CD1c-positive myeloid dendritic cell (primary cell): ENCODE measurements around the gene SLC13A3.

Source experiments
- DNase-seq: peaks from one replicate; pipeline ENCODE4 v3.0.0-alpha.2; 2016; ENCODE audit errors: extremely low spot score

Gene SLC13A3

GRCh38 chr20:46575937-46576461, 75.3 kb downstream of the SLC13A3 start:
- no peak for DNase-seq

DNA sequence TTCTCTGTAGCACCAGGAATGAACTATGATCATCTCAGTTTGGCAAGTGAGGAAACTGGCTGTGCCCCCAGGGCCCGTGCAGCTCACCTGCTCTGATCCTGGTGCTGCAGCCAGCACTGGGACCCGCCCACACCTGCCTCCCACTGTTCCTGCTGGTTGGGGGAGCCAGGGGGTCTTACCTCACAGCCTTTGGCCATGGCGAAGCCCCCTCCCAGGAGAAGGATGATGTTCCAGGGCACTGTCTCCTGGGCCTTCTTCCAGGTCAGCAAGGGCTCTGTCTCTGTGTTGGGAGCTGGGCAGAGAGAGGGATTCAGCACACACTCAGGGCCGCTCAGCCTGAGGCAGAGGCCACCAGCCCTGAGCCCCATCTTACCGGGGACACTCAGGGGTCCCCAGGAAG, 75.9 kb downstream of the SLC13A3 start:
- no peak for DNase-seq

DNA sequence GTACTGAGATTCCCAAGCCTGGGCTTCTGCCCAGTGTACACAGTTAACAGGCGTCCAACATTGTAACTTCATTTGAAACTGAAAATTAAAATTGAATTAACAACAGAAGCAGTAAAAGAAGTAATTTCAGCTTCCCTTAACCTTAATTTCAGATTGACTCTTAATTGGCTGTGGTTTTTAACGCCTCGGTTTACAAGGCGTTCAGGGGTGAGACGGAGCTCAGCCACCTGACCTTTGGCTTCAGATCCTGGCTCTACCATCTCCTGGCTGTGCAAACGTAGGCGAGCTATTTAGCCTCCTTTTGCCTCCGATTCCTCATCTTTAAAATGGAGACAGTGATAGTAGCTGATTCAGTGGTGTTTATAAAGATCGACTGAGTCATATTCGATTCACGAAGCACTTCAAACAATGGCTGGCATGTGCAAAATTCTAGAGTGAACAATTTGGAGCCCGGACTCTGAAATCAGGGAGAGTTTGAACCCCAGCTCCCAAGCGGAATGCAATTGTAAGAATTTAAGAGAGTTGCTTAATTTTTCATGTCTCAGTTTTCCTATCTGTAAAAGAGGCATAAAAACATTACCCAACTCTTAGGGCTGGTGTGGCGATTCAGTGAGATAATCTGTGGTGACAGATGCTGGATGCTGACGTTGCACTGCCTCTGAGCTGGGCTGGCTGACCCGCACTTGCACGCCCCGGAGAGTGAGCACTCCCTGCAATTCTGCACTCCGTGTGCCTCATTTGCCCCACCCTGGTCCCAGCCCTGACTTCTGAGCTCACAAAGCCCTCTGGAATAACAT, 77.3 kb downstream of the SLC13A3 start:
- no peak for DNase-seq

GRCh38 chr20:46573234-46573633, 78.0 kb downstream of the SLC13A3 start:
- no peak for DNase-seq

DNA sequence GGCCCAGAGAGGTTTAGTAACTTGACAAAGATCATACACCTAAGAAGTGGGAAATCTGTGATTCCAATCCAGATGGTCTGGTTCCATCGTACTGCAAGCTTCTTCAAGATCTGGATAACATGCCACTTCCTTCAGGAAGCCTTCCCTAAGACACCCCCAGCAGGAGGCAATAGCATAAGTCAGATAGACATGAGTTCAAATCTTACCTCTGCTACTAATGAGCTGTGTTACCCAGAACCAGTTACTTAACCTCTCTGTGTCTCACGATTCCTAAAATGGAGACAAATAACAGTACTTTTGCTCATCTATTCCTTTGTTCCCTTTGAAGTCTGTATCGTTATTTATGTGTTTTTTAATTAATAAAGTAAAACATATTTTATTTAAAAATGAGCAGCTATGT, 78.5 kb downstream of the SLC13A3 start:
- DNase-seq = no peak

GRCh38 chr20:46572153-46572552, 79.1 kb downstream of the SLC13A3 start:
- no peak for DNase-seq

DNA sequence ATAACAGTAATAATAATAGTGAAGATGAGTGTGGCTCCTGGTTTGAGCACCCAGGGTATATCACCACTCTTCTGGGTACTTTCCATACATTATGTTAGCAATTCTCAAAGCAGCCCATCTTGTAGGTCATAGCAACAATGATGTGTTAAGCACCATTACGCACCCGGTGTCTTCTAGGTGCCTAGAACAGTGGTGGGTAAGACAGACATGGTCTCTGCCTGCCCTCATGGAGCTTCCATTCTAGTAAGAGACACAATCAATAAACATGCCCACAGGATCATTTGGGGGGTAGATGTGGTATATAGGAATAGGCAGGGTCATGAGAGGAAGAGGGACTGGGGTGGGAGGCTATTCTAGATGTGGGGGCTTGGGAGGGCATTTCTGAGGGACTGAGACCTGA, 79.8 kb downstream of the SLC13A3 start:
- no peak for DNase-seq

- DNase-seq = no peak
Observed at GRCh38 chr20:46570956-46571355, 80.3 kb downstream of the SLC13A3 start.

- DNase-seq = no peak
Observed at GRCh38 chr20:46569961-46570360, 81.3 kb downstream of the SLC13A3 start.

DNA sequence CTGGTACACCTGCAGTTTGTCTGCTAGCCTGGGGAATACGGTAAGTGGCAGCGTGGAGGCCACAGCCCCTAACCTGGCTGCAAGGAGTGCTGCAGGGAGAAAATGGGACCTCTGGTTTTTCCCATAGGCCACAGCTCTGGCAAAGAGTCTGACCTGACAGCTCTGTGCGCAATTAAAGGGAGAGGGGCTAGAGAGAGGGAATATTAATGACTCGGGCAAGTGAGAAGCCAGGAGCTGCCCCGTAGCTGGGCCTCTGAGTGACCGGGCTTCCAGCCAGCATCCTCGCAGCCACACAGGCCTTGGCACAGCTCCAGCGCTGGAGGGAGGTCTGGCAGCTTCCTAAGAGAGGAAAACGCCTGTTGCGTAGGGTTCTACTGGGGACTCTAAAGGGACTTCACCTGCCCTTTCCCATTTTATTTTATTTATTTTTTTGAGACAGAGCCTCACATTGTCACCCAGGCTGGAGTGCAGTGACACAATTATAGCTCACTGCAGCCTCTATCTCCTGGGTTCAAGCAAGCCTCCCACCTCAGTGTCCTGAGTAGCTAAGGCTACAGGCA, 82.6 kb downstream of the SLC13A3 start:
- DNase-seq = no peak

DNA sequence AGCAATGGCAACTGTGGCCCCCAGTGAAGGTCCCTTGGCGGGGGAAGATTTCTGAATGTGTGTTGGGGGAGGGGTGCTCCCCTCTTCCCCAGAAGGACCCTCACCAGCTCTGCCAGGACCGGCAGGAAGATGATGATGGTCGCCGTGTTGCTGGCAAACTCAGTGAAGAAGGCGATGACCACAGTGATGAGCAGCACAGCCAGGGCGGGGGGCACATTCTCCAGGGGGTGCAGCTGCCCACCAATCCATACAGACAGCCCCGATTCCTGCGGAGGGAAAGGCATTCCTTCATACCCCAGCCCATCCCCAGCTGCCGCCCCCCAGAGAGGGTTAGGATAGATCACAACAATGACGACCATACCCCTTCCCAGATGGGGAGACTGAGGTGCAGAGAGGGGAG, 85.1 kb downstream of the SLC13A3 start:
- no peak for DNase-seq

GRCh38 chr20:46564241-46564957, 86.9 kb downstream of the SLC13A3 start:
- DNase-seq = no peak

GRCh38 chr20:46563860-46564221, 87.4 kb downstream of the SLC13A3 start:
- DNase-seq = no peak

- no peak for DNase-seq
Observed at GRCh38 chr20:46563170-46563859, 87.9 kb downstream of the SLC13A3 start.

DNA sequence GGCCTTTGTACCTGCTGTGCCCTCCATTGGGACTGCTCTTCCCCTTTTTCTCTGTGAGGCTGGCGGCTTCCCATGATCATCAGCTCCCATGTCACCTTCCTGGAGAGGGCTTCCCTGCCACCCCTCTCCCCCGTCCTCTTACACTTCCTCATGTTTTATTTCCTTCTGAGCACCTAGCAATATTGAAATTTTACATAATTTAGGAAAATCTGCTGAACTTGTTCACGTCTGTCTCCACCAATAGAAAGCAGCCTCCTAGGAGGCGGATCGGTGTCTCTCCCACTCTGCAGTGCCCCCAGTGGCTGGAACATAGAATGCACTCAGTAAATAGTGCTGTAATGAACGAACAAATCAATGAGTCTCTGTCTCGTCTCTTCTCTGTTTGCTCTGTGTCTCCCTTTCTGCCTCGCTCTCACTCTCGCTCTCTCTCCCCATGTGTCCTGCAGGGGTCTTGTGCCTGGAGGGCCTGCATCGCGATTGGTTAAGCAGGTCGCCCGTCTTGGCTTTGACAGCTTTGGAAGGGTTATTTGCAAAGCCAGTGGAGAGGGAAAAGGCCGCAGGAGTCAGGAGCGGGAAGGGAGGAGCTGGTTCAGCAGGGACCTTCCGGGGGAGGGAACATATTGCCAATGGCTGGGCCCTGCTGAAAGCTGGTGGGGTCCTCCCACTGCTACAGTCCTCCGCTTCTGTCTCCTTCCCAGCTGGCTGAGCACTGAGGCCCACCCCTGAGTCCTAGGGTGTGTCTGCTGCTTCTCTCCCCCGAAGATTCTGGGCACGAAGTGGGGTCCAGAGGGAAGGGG, 88.7 kb downstream of the SLC13A3 start:
- DNase-seq = peak; percentile 77

DNA sequence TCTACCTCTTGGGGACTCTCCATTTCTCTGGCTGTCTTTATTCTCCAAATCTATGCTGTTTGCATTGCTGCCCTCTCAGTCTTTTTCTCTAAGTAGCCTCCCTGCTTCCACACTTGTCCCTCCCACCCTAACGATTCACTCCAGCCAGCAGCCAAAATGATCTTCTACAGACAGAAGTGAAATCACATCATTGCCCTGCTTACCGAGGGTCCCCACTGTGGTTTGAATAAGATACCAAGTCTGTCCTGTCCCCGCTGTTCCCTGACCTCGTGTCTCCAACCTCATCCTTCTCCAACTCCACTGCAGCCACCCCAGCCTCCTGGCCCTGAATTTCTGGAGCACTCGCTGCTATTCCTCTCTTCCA, 89.3 kb downstream of the SLC13A3 start:
- DNase-seq = no peak

GRCh38 chr20:46559685-46560440, 91.4 kb downstream of the SLC13A3 start:
- no peak for DNase-seq

DNA sequence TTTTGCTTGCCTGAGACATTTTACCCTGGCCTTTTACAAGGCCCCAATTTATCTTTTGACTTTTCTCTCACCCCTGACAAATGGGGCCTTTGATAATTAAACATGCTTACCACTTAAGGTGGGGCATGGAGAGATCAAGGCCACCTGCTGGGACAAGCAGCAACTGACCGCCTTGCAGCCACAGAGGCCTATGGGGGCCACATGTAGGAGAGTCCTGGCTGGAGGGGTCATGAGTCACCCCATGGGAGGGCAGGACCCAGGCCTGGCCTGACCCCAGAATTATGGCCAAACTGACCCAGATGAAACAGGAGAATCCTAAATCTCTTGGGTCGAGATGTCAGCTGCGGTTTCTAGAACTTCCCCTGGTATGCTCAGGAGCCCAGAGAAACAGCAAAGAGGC, 92.3 kb downstream of the SLC13A3 start:
- DNase-seq = no peak

DNA sequence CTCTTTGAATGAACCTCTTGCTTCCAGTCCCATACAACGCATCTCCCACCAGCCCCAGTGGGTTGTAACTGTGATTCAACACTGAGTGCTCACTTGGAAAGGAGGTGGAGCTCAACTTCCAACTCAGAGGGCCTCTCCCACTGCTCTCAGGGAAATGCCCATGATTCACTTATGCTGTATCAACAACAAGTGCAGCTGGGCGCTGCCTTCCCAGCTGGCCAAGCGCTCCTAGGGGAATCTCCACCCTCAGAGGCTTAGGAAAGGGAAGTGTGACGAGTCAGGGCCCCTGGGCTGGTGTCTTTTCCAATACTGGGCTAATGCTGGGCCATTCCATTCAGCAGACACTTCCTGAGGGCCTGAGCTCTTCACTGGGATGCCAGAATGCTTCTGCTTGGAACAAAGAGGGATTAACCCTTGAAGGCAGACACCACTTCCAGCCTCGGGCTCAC, 92.7 kb downstream of the SLC13A3 start:
- peak; percentile 84 for DNase-seq

GRCh38 chr20:46557231-46557956, 93.9 kb downstream of the SLC13A3 start:
- DNase-seq = peak; percentile 64
